Activated CD4-positive, alpha-beta memory T cell treated with anti-CD3 and anti-CD28 coated beads, Interleukin-2, amount 10 ng/mL, durations not matched to agents 7 days and 5 days (primary cell): ENCODE results near the gene SI. TPM values are rescaled to one million over a fixed set of nuclear protein-coding genes. Genes with fewer than 3 reads are reported as not detected.
"Not testable (repeated sequence)": the region's sequence is repeated elsewhere in the genome, so short reads cannot be mapped to it uniquely, and the experiment has no call there.

Experiments used
- CTCF ChIA-PET: fragments of 350-600 bp; sonication (Branson Sonifier 250); formaldehyde crosslinking; loops from one replicate; lab custom pipeline; 2021; ENCODE audit warnings: antibody characterized with exemption, inconsistent platforms; lab: Charles Lee
- POLR2A ChIA-PET: fragments of 350-600 bp; sonication (Branson Sonifier 250); formaldehyde crosslinking; loops from one replicate; lab custom pipeline; 2021; ENCODE audit warnings: antibody characterized with exemption; lab: Charles Lee
- DNase-seq: peaks from one replicate; pipeline ENCODE4 v3.0.0-alpha.2; 2020
- H3K27ac Mint-ChIP-seq: one replicate; pipeline ENCODE4 v1.8.0; 2021; ENCODE audit warnings: mild to moderate bottlenecking, mixed read lengths
- H3K27me3 Mint-ChIP-seq: one replicate; pipeline ENCODE4 v1.8.0; 2021; ENCODE audit warnings: mixed read lengths
- H3K36me3 Mint-ChIP-seq: one replicate; pipeline ENCODE4 v1.8.0; 2021; ENCODE audit warnings: low read depth, mixed read lengths
- H3K4me1 Mint-ChIP-seq: one replicate; pipeline ENCODE4 v1.8.0; 2021; ENCODE audit warnings: mixed read lengths
- H3K4me3 Mint-ChIP-seq: one replicate; pipeline ENCODE4 v1.8.0; 2021; ENCODE audit warnings: mild to moderate bottlenecking, mixed read lengths
- H3K9me3 Mint-ChIP-seq: one replicate; pipeline ENCODE4 v1.8.0; 2021; ENCODE audit warnings: mixed read lengths
- total RNA-seq, 2 experiments: library from RNA; stranded (reverse); gene quantifications; one replicate each; pipeline ENCODE4 v1.2.3, GENCODE V29; 2021

The SI gene
- total RNA-seq, 2 experiments from 2014 or later = not detected

DNA sequence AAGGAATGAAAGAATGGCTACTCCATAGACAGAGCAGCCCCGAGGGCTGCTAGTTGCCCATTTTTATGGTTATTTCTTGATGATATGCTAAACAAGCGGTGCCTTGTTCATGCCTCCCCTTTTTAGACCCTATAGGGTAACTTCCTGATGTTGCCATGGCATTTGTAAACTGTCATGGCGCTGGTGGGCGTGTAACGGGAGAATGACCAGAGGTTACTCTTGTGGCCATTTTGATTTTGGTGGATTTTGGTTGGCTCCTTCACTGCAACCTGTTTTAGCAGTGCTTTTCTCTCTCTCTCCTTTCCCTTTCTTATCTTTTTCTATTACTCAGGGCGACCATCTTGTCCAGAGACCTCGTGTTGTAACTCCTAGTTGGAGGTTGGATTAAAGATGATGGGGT lies 126.9 kb downstream of the SI start:
- H3K27ac Mint-ChIP-seq, H3K27me3 Mint-ChIP-seq, POLR2A ChIA-PET, CTCF ChIA-PET, DNase-seq, H3K4me3 Mint-ChIP-seq, H3K36me3 Mint-ChIP-seq, H3K4me1 Mint-ChIP-seq: not testable (repeated sequence)
- H3K9me3 Mint-ChIP-seq = peaks cover 11% of the 10 kb centered on the region

DNA sequence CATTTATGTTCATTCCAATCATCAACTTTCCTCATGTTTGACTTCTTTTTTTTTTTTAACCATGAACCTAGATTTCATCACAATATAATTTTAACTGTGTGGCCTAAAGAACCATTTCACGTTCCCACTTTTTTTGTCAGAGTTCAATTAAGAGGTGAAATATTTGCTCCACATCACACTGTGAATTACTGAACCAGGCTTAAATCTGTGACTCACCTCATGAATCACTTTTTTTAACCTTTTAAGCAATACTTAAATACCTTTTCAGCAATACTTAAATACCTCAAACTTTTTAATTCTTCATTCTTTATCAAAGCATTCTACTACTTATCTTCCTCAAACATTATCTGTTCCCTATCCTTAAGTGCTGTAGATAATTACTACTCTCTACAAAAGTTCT lies 137.6 kb downstream of the SI start:
- no peak for DNase-seq
- H3K4me3 Mint-ChIP-seq = no peak overlapping the region
- CTCF ChIA-PET = no interaction called here
- H3K36me3 Mint-ChIP-seq = no peaks in the 10 kb centered on the region
- no peak overlapping the region for H3K27ac Mint-ChIP-seq
- H3K27me3 Mint-ChIP-seq = no peaks in the 10 kb centered on the region
- POLR2A ChIA-PET = no interaction called here
- peaks cover 16% of the 10 kb centered on the region for H3K9me3 Mint-ChIP-seq
- no peaks in the 10 kb centered on the region for H3K4me1 Mint-ChIP-seq

DNA sequence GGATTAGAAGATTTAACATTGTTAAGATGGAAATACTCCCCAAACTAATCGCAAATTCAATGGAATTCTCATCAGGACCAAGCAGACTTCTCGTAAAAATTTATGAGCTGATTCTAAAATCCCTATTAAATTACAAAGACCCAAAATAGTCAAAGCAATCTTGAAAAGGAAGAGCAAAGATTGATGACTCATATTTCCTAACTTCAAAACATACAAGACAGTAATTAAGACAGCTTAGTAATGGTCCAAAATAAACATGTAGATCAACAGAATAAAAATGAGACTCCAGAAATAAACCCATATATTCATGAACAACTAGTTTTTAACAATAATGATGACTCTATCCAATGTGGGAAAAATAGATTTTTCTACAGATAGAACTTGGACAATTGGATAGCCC lies 148.7 kb downstream of the SI start:
- Mint-ChIP-seq H3K36me3 (no peaks in the 10 kb centered on the region), H3K4me3 (no peak overlapping the region), H3K4me1 (no peaks in the 10 kb centered on the region), H3K27ac (no peak overlapping the region), H3K9me3 (peaks cover 13% of the 10 kb centered on the region), H3K27me3 (no peaks in the 10 kb centered on the region)
- ChIA-PET POLR2A (no interaction called here), CTCF (no interaction called here)
- no peak for DNase-seq

Other genes with a start within 250 kb of the SI start
- gene SLITRK3, start 117.9 kb upstream of the SI start, total RNA-seq = not detected